ENCODE measurements around the gene MYO3B.

Gene MYO3B

DNA sequence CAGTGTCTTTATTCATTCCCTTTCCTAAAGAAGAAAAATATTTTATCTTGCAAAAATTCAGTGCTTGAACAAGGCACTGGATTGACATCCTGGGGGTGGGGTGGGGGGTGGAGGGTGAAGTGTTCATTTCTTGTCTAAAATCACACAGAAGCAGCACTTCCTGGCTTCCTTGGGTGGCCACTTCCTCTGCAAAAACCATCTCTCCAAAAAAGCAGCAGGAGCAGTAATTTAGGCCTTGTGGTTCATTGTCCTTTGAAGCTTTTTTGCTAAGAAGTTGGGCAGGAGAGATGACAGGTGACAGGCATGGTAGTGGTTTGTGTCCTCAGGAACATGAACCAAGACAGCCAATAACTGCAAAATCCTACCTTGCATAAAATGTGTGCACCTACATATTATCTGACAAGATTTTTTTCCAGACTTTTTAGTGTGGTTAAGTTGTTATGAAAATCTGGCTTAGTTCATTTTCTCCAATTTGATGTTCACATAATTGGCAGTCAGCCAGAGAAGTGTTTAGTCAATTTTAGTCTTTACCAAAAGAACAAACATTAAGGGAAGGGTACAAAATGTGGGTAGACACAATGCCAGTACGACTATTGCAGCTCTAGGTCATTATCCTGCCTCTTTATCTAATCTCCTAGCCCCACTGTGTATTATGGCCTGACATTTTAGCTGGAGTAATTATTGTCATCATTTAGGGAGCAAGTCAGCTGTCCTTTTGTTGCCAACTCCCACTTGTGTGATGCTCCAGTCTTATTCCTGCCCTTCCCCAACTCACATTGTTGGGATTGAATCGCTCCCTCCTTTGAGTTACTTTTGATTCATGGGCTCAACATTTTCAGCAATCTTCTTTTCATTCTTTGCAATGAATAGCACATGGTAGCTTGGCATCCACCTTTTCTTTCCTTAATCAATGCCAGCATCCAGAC is 177.2 kb downstream of the MYO3B start:
- TF ChIP-seq, protein P1, sequence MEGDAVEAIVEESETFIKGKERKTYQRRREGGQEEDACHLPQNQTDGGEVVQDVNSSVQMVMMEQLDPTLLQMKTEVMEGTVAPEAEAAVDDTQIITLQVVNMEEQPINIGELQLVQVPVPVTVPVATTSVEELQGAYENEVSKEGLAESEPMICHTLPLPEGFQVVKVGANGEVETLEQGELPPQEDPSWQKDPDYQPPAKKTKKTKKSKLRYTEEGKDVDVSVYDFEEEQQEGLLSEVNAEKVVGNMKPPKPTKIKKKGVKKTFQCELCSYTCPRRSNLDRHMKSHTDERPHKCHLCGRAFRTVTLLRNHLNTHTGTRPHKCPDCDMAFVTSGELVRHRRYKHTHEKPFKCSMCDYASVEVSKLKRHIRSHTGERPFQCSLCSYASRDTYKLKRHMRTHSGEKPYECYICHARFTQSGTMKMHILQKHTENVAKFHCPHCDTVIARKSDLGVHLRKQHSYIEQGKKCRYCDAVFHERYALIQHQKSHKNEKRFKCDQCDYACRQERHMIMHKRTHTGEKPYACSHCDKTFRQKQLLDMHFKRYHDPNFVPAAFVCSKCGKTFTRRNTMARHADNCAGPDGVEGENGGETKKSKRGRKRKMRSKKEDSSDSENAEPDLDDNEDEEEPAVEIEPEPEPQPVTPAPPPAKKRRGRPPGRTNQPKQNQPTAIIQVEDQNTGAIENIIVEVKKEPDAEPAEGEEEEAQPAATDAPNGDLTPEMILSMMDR (IDR thresholded peaks at IDR 0.05; ENCODE audit: insufficient read depth, missing control alignments): no peak
- peak; percentile 76 for FAIRE-seq
- DNase-seq (ENCODE audit: insufficient read length, low spot score): no peak

DNA sequence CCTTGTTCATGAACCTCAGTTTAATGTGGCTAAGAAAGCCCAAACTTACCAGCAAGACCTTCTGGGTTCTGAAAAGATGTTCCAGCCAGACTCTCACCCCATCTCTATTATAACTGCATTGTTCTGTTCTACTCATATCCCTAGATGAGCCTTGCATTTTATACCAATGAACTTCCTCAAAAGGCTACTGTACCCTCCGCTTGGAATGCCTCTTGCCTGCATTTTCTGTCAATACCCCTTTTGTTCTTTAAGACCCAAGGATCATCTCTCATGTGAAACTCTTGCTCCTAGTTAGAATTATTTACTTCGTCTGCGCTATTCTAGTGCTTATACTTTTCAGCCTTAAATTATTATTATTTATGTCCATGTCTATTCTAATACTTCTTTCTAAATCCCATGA is 181.5 kb downstream of the MYO3B start:
- TF ChIP-seq, protein P1 (IDR thresholded peaks at IDR 0.05; ENCODE audit: insufficient read depth, missing control alignments): no peak
- no peak for DNase-seq (ENCODE audit: insufficient read length, low spot score)
- no peak for FAIRE-seq

DNA sequence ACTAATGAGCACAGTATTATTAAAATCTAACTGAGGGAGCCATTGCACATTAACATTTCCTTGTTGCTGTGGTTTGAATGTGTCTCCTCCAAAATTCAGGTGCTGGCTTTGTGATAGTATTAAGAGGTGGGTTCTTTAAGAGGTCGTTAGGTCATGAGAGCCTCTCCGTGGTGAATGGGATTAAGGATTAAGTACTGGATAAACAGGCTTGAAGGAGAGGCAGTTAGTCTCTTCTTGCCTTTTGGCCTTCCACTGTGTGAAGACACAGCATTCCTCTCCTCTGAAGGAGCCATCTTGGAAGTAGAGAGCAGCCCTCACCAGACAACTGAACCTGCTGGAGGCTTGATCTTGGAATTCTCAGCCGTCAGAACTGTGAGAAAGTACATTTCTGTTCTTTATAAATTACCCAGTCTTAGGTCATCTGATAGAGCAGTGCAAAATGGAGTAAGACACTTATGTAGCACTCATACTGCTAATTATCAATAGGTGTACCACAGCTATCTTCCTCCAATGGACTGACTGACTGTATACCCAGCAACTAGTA is 182.7 kb downstream of the MYO3B start:
- FAIRE-seq (peak; percentile 95), DNase-seq (ENCODE audit: insufficient read length, low spot score) (no peak)
- TF ChIP-seq, protein P1 (IDR thresholded peaks at IDR 0.05; ENCODE audit: insufficient read depth, missing control alignments): no peak

- DNase-seq (ENCODE audit: insufficient read length, low spot score) (no peak), FAIRE-seq (peak; percentile 69)
- TF ChIP-seq, protein P1 (IDR thresholded peaks at IDR 0.05; ENCODE audit: insufficient read depth, missing control alignments): peak; percentile 73
Observed at GRCh38 chr2:170361090-170361936, 183.4 kb downstream of the MYO3B start.

GRCh38 chr2:170362313-170362870 is 184.4 kb downstream of the MYO3B start:
- TF ChIP-seq, protein P1 (IDR thresholded peaks at IDR 0.05; ENCODE audit: insufficient read depth, missing control alignments): no peak
- DNase-seq (ENCODE audit: insufficient read length, low spot score) (no peak), FAIRE-seq (peak; percentile 51)

DNA sequence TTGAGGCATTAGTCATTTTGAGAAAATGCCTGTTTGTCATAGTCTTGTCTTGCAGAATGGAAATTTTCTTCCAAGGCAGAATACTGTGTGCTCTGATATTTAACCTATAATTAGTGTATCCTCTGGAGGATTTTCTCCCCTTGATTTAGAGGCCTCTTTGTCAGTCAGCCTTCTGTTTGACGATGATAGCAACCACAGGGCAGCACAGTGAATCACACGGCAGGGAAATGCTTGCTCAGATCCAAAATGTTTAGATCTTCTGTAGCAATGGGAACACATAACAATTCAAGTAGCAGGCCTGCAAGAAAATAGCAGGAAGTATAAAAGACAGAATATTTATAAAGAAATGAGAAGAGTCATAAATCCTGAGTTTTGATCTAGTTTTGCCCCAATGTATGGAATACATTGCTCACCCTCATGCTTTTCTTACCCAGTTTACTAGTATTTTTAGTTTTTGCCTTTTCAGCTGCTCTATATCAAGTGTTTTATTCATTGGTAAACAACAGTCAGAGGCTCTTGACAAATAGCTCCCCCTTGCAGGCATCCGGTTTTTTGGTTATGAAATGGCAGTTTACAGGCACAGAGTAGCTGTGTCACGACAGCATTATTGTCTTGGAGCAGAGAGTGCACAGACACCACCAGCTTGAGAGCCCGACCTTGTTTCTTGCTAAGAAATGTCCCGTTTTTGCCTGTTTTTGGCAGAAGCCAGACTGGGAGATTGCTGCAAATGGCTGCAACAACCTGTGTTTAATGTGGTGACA is 185.1 kb downstream of the MYO3B start:
- FAIRE-seq: no peak
- no peak for DNase-seq (ENCODE audit: insufficient read length, low spot score)
- TF ChIP-seq, protein P1 (IDR thresholded peaks at IDR 0.05; ENCODE audit: insufficient read depth, missing control alignments): no peak
